Fibroblast of skin of left quadriceps (primary cell): ENCODE data around the gene SERBP1.

ENCODE experiments used
- DNase-seq, 2 experiments: peaks; one replicate each; pipeline ENCODE4 v3.0.0-alpha.2; 2013; ENCODE audit warnings: low read depth in 2 of 2

SERBP1 gene

DNA sequence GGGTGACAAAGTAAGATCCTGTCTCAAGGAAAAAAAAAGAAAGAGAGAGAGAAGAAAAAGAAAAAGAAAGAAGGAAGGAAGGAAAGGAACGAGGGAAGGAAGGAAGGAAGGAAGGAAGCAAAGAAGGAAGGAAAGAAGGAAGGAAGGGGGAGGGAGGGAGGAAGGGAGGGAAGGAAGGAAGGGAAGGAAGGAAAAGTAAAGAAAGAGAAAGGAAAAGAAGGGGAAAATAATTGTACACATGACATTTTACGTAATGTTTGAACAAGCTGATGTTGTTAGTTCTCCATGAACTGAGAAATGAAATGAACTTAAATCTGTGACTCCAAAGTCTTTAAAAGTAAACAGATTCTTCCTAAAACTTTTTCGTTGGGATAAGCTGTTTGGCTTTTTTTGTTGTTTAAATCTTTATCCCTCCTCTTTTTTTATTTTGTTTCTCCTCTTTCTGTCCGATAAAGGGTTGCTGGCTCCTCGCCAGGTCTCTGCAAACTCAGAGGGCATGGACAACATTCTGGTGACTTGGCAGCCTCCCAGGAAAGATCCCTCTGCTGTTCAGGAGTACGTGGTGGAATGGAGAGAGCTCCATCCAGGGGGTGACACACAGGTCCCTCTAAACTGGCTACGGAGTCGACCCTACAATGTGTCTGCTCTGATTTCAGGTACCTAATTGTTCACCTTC is 62.7 kb downstream of the SERBP1 start:
- DNase-seq = no peak

GRCh38 chr1:67361641-67362040 is 68.6 kb downstream of the SERBP1 start:
- no peak for DNase-seq

GRCh38 chr1:67359592-67359991 is 70.6 kb downstream of the SERBP1 start:
- DNase-seq = no peak
